Right ventricle myocardium superior (tissue), 1 donor: ENCODE results near the gene ASCL1. TPM values are rescaled to one million over a fixed set of nuclear protein-coding genes. Genes with fewer than 3 reads are reported as not detected.

Experiments used
- ATAC-seq: fragments of 200-7000 bp; cut with Tn5 transposase; one replicate; pipeline ENCODE4 v1.9.1; 2020; ENCODE audit warnings: mild to moderate bottlenecking; ENCODE audit not compliant: poor library complexity
- DNase-seq: peaks from one replicate; pipeline ENCODE4 v3.0.0-alpha.2; 2020
- intact Hi-C: fragments of 100-400 bp; cut with DNase I; formaldehyde crosslinking; loops from one replicate; pipeline ENCODE4 v1.11.2; 2022
- total RNA-seq: library from RNA; stranded (reverse); fragmentation: NEBNext Ultra II Directional; extraction: Animal tissue kit (Norgen Biotek cat#: 25700); gene quantifications from one replicate; pipeline ENCODE4 v1.2.1, GENCODE V29; 2021
- donor health status: DM: no; HTN: yes; CAD: no; lungs with severe emphysema.

Gene ASCL1
- total RNA-seq, 1 donor from 2014 or later = not detected

GRCh38 chr12:102966200-102966863 lies 8.9 kb downstream of the ASCL1 start:
- DNase-seq (no peak), ATAC-seq (no peak)
- intact Hi-C loops = no loop called here

GRCh38 chr12:102970780-102971179 lies 13.3 kb downstream of the ASCL1 start:
- no peak for DNase-seq
- intact Hi-C loops = no loop called here
- ATAC-seq = no peak

GRCh38 chr12:102971227-102971626 lies 13.8 kb downstream of the ASCL1 start:
- no peak for DNase-seq
- intact Hi-C loops = no loop called here

GRCh38 chr12:102973583-102973982 lies 16.1 kb downstream of the ASCL1 start:
- intact Hi-C loops = no loop called here
- DNase-seq = no peak
- no peak for ATAC-seq

More at GRCh38 chr12:102971227-102971626, 13.8 kb downstream of the ASCL1 start:
- no peak for ATAC-seq

- ATAC-seq = no peak
- intact Hi-C loops = no loop called here
- no peak for DNase-seq
Observed at GRCh38 chr12:102976609-102977280, 19.3 kb downstream of the ASCL1 start.

- intact Hi-C loops = no loop called here
- DNase-seq (no peak), ATAC-seq (no peak)
Observed at GRCh38 chr12:102977945-102978706, 20.7 kb downstream of the ASCL1 start.

- intact Hi-C loops = no loop called here
- ATAC-seq = no peak
- DNase-seq = no peak
Observed at GRCh38 chr12:102980350-102980749, 22.9 kb downstream of the ASCL1 start.

GRCh38 chr12:102990419-102990818 lies 32.9 kb downstream of the ASCL1 start:
- DNase-seq = no peak
- intact Hi-C loops = no loop called here
- no peak for ATAC-seq

GRCh38 chr12:102992297-102992696 lies 34.8 kb downstream of the ASCL1 start:
- ATAC-seq = no peak
- intact Hi-C loops = no loop called here

GRCh38 chr12:102992720-102993119 lies 35.2 kb downstream of the ASCL1 start:
- intact Hi-C loops = no loop called here
- no peak for ATAC-seq
- DNase-seq = no peak

More at GRCh38 chr12:102992297-102992696, 34.8 kb downstream of the ASCL1 start:
- no peak for DNase-seq

- no peak for DNase-seq
- no peak for ATAC-seq
- intact Hi-C loops = no loop called here
Observed at GRCh38 chr12:102993537-102993936, 36.1 kb downstream of the ASCL1 start.

- ATAC-seq (no peak), DNase-seq (no peak)
- intact Hi-C loops = no loop called here
Observed at GRCh38 chr12:102995372-102995771, 37.9 kb downstream of the ASCL1 start.

Other genes starting within 250 kb of the ASCL1 start
- gene PAH, start 40.4 kb upstream of the ASCL1 start, total RNA-seq = 0.51 TPM